GM18498 (cell line): Measurements from ENCODE around the gene DENND5A.

ENCODE experiments used
- ATAC-seq: cut with Tn5 transposase; IDR thresholded peaks from one replicate; pipeline ENCODE4 v1.9.1; 2021; ENCODE audit warnings: mild to moderate bottlenecking, moderate library complexity; ENCODE audit not compliant: unreplicated experiment

DENND5A gene

GRCh38 chr11:9265211-9266131 lies at the start of gene DENND5A:
Gene DENND5A, minus strand, starts transcription at chr11:9265350. Its CDS starts 281 bp downstream, at chr11:9265069.
- ATAC-seq, result peak; percentile 43

GRCh38 chr11:9314291-9315077 lies 49.3 kb upstream of the DENND5A start, which contains the start of gene TMEM41B:
Gene TMEM41B, minus strand, starts transcription at chr11:9314593. Its CDS starts 152 bp downstream, at chr11:9314441.
- ATAC-seq, result peak; percentile 98

GRCh38 chr11:9313648-9314290 lies 48.6 kb upstream of the DENND5A start:
- peak; percentile 10 for ATAC-seq

- no peak for ATAC-seq
Measured at GRCh38 chr11:9310485-9311090, 45.4 kb upstream of the DENND5A start.

GRCh38 chr11:9304178-9304577 lies 39.0 kb upstream of the DENND5A start:
- no peak for ATAC-seq

GRCh38 chr11:9302448-9302847 lies 37.3 kb upstream of the DENND5A start:
- no peak for ATAC-seq

- ATAC-seq, result no peak
Measured at GRCh38 chr11:9301720-9302119, 36.6 kb upstream of the DENND5A start.

- ATAC-seq, result no peak
Measured at GRCh38 chr11:9293646-9294045, 28.5 kb upstream of the DENND5A start.

- no peak for ATAC-seq
Measured at GRCh38 chr11:9285850-9286587, 20.9 kb upstream of the DENND5A start.

GRCh38 chr11:9280655-9281301 lies 15.6 kb upstream of the DENND5A start:
- peak; percentile 94 for ATAC-seq

GRCh38 chr11:9277176-9277575 lies 12.0 kb upstream of the DENND5A start:
- ATAC-seq, result no peak

- no peak for ATAC-seq
Measured at GRCh38 chr11:9276571-9276970, 11.4 kb upstream of the DENND5A start.

- no peak for ATAC-seq
Measured at GRCh38 chr11:9274499-9275258, 9.5 kb upstream of the DENND5A start.

GRCh38 chr11:9273376-9274336 lies 8.5 kb upstream of the DENND5A start:
- ATAC-seq, result no peak

- ATAC-seq, result no peak
Measured at GRCh38 chr11:9269492-9270013, 4.4 kb upstream of the DENND5A start.

GRCh38 chr11:9267680-9268079 lies 2.5 kb upstream of the DENND5A start:
- ATAC-seq, result no peak

GRCh38 chr11:9266926-9267325 lies 1.8 kb upstream of the DENND5A start:
- ATAC-seq, result no peak
